Parathyroid adenoma (tissue), 2 donors: Measurements from ENCODE around the gene CLEC4D.

Source experiments
- H2AFZ ChIP-seq: fragments of 300-600 bp; sonication (generic); one replicate; pipeline ENCODE4 v1.7.0; 2017; ENCODE audit warnings: antibody characterized with exemption, mild to moderate bottlenecking
- H3K27ac ChIP-seq: fragments of 300-600 bp; sonication (generic); one replicate; pipeline ENCODE4 v1.7.0; 2017
- H3K27me3 ChIP-seq: fragments of 300-600 bp; sonication (generic); one replicate; pipeline ENCODE4 v1.7.0; 2017; ENCODE audit warnings: low read length; ENCODE audit not compliant: control insufficient read depth, insufficient read depth
- H3K36me3 ChIP-seq: fragments of 300-600 bp; sonication (generic); one replicate; pipeline ENCODE4 v1.7.0; 2017; ENCODE audit warnings: low read length; ENCODE audit not compliant: control insufficient read depth, insufficient read depth
- H3K4me1 ChIP-seq: fragments of 300-600 bp; sonication (generic); one replicate; pipeline ENCODE4 v1.7.0; 2017; ENCODE audit warnings: control low read depth
- H3K4me2 ChIP-seq: fragments of 300-600 bp; sonication (generic); one replicate; pipeline ENCODE4 v1.7.0; 2017; ENCODE audit warnings: low read length
- H3K4me3 ChIP-seq: fragments of 300-600 bp; sonication (generic); one replicate; pipeline ENCODE4 v1.7.0; 2017; ENCODE audit warnings: low read depth, low read length
- H3K79me2 ChIP-seq: fragments of 300-600 bp; sonication (generic); one replicate; pipeline ENCODE4 v1.7.0; 2017; ENCODE audit warnings: control low read depth
- H3K9ac ChIP-seq: fragments of 300-600 bp; sonication (generic); one replicate; pipeline ENCODE4 v1.7.0; 2017; ENCODE audit warnings: mild to moderate bottlenecking
- H3K9me3 ChIP-seq: fragments of 300-600 bp; sonication (generic); one replicate; pipeline ENCODE4 v1.7.0; 2017; ENCODE audit warnings: low read length; ENCODE audit not compliant: control insufficient read depth
- CTCF ChIP-seq: fragments of 300-600 bp; sonication (generic); IDR thresholded peaks from one replicate; pipeline ENCODE4 v1.7.0; 2017; ENCODE audit warnings: antibody characterized with exemption, mild to moderate bottlenecking
- donor health status: primary hyperparathyroidism.

Gene CLEC4D

DNA sequence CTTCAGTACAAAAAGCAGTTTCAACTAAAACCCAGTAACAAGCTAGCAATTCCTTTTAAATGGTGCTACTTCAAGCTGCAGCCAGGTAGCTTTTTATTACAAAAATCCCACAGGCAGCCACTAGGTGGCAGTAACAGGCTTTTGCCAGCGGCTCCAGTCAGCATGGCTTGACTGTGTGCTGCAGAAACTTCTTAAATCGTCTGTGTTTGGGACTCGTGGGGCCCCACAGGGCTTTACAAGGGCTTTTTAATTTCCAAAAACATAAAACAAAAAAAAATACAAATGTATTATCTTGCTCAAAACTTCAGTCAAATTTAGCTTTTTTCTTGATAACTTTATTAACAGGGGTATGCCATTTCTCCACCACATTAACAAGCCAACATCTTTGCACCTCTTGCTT, 31.0 kb downstream of the CLEC4D start:
- Histone ChIP-seq H3K27ac (no peak overlapping the region), H3K4me3 (no peak overlapping the region), H3K9ac (no peak overlapping the region), H3K4me1 (no peaks in the 10 kb centered on the region), H2AFZ (no peak overlapping the region), H3K27me3 (no peaks in the 10 kb centered on the region), H3K79me2 (no peaks in the 10 kb centered on the region), H3K36me3 (no peaks in the 10 kb centered on the region), H3K9me3 (no peaks in the 10 kb centered on the region), H3K4me2 (no peak overlapping the region)
- TF ChIP-seq CTCF: peak; percentile 94

DNA sequence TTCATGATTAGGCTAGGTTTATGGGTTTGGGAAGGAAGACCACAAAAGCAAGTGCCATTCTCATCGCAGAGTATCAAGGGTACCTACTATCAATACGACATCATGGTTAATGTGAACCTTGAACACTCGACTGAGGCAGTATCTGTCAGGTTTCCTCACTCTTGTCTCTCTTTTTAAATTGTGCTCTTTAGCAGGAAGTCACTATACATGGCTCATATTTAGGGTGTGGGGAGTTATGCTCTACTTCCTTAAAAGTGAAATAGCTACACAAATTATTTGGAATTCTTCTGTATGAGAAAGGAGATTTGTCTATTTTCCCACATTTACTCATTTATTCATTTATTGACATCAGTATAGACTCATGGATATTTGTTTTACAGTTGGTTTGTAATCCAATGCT, 33.3 kb downstream of the CLEC4D start:
- no peak overlapping the region for H3K4me2 ChIP-seq
- TF ChIP-seq CTCF: no peak
- no peak overlapping the region for H2AFZ ChIP-seq
- H3K9ac ChIP-seq: no peak overlapping the region
- H3K27ac ChIP-seq: no peak overlapping the region
- H3K36me3 ChIP-seq: no peaks in the 10 kb centered on the region
- no peaks in the 10 kb centered on the region for H3K27me3 ChIP-seq
- no peaks in the 10 kb centered on the region for H3K4me1 ChIP-seq
- no peaks in the 10 kb centered on the region for H3K79me2 ChIP-seq
- H3K9me3 ChIP-seq: no peaks in the 10 kb centered on the region
- H3K4me3 ChIP-seq: no peak overlapping the region

GRCh38 chr12:8547645-8548044, 34.3 kb downstream of the CLEC4D start:
- no peak overlapping the region for H3K9ac ChIP-seq
- no peak for TF ChIP-seq CTCF

DNA sequence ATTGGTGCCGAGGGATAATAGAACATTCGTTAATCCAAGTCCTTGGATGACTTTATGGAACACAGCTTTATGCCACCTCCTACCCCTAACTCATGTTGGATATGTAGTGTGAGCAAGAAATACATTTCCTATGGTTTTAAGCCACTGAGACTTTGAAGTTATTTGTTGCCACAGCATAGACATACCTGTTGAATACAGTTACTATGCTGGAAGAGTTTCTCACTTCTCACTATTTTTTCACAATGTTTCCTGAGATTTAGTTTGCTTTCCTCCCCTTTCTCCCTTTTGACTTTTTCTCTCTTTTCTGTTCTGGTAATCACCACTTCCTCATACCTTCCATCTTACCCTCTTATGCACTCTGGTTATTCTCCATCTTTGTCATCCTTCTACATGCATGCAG, 34.9 kb downstream of the CLEC4D start:
- no peaks in the 10 kb centered on the region for H3K4me1 ChIP-seq
- no peak overlapping the region for H3K4me3 ChIP-seq
- H3K36me3 ChIP-seq: no peaks in the 10 kb centered on the region
- H2AFZ ChIP-seq: no peak overlapping the region
- H3K27me3 ChIP-seq: no peaks in the 10 kb centered on the region
- no peak overlapping the region for H3K4me2 ChIP-seq
- H3K9me3 ChIP-seq: no peaks in the 10 kb centered on the region
- no peak for TF ChIP-seq CTCF
- no peaks in the 10 kb centered on the region for H3K79me2 ChIP-seq
- no peak overlapping the region for H3K27ac ChIP-seq
- no peak overlapping the region for H3K9ac ChIP-seq

More at GRCh38 chr12:8547645-8548044, 34.3 kb downstream of the CLEC4D start:
- no peak overlapping the region for H2AFZ ChIP-seq
- no peak overlapping the region for H3K27ac ChIP-seq
- no peaks in the 10 kb centered on the region for H3K79me2 ChIP-seq
- H3K36me3 ChIP-seq: no peaks in the 10 kb centered on the region
- no peaks in the 10 kb centered on the region for H3K9me3 ChIP-seq
- H3K4me2 ChIP-seq: no peak overlapping the region
- H3K27me3 ChIP-seq: no peaks in the 10 kb centered on the region
- H3K4me1 ChIP-seq: no peaks in the 10 kb centered on the region
- no peak overlapping the region for H3K4me3 ChIP-seq

- Histone ChIP-seq H3K9ac (no peak overlapping the region), H3K36me3 (no peaks in the 10 kb centered on the region), H3K4me1 (no peaks in the 10 kb centered on the region), H3K27ac (no peak overlapping the region), H3K79me2 (no peaks in the 10 kb centered on the region), H3K9me3 (no peaks in the 10 kb centered on the region), H3K27me3 (no peaks in the 10 kb centered on the region), H3K4me2 (no peak overlapping the region), H3K4me3 (no peak overlapping the region), H2AFZ (no peak overlapping the region)
- TF ChIP-seq CTCF: no peak
Measured at GRCh38 chr12:8549381-8549780, 36.1 kb downstream of the CLEC4D start.
